K562 (cell line): Measurements from ENCODE around the gene MYCBP2. TPM values are rescaled to one million over a fixed set of nuclear protein-coding genes. Genes with fewer than 3 reads are reported as not detected.

Experiments used
- ATAC-seq: fragments of 200-7000 bp; cut with Tn5 transposase; 3 replicates; pipeline ENCODE4 v1.9.1; 2020; ENCODE audit warnings: moderate library complexity
- BruUV-seq: library from RNA; stranded (reverse); fragments of 400-500 nt; replicated peaks from 2 replicates; lab custom pipeline; 2021; lab: Mats Ljungman, UMichigan
- CTCF ChIA-PET: fragments of 300-600 bp; formaldehyde crosslinking; extraction: SDS; loops from one replicate; lab custom pipeline; 2021; ENCODE audit warnings: low intra/inter-chr PET ratio; lab: Yijun Ruan, JAX
- POLR2A ChIA-PET: fragments of 300-600, 350-650 bp; sonication (Branson Sonifier 250); formaldehyde crosslinking; extraction: SDS; loops from one replicate; lab custom pipeline; 2021; ENCODE audit warnings: antibody characterized with exemption, inconsistent platforms; lab: Yijun Ruan, JAX
- DNase-seq, 4 experiments: peaks; one replicate each; pipeline versions ENCODE4 v3.0.0 to v3.0.0-alpha.2; 2011 to 2018; ENCODE audit warnings: low spot score in 3 of 4, mixed read lengths in 3 of 4; ENCODE audit errors: extremely low read depth in 1 of 4
- FAIRE-seq: peaks from 2 replicates; lab custom pipeline; 2011; peaks lifted over from hg19 to GRCh38; lab: Jason Lieb, UNC
- H2AFZ ChIP-seq: 2 replicates; pipeline ENCODE4 v1.6.0; 2011; ENCODE audit warnings: low read depth, low read length, control low read depth, inconsistent platforms
- H3K27ac ChIP-seq: fragments of 200-600 bp; 3 replicates; pipeline ENCODE4 v1.8.0; 2011; ENCODE audit warnings: low read depth, mild to moderate bottlenecking, control low read depth, inconsistent platforms, low read length, moderate library complexity, mixed read lengths; ENCODE audit errors: extremely low read depth
- H3K27me3 ChIP-seq, 2 experiments: fragments of 300-600 bp in 1 of 2; 2 replicates in 1 of 2; 3 replicates in 1 of 2; pipeline versions ENCODE4 v1.6.0 to v1.8.0; 2011; ENCODE audit warnings: inconsistent platforms in 2 of 2, low read length in 2 of 2, mild to moderate bottlenecking in 1 of 2, mixed read lengths in 1 of 2, moderate library complexity in 1 of 2; ENCODE audit not compliant: control insufficient read depth in 2 of 2, insufficient read depth in 2 of 2
- H3K36me3 ChIP-seq: fragments of 300-600 bp; 3 replicates; pipeline ENCODE4 v1.8.0; 2011; ENCODE audit warnings: mild to moderate bottlenecking, low read length, inconsistent platforms; ENCODE audit not compliant: control insufficient read depth, insufficient read depth
- H3K4me1 ChIP-seq, 2 experiments: fragments of 200-600 bp in 1 of 2; replicated peaks in 1 of 2; 2 replicates in 1 of 2; 3 replicates in 1 of 2; pipeline versions ENCODE4 v1.5.1 to v1.8.0; 2011; ENCODE audit warnings: inconsistent platforms in 2 of 2, low read length in 2 of 2, mild to moderate bottlenecking in 1 of 2, mixed read lengths in 1 of 2, moderate library complexity in 1 of 2; ENCODE audit not compliant: control insufficient read depth in 2 of 2, insufficient read depth in 2 of 2
- H3K4me2 ChIP-seq: 2 replicates; pipeline ENCODE4 v1.6.1; 2011; ENCODE audit warnings: low read length, control low read depth, inconsistent platforms, mixed read lengths; ENCODE audit not compliant: insufficient read depth
- H3K4me3 ChIP-seq: fragments of 200-600 bp; sonication (generic), shearing (Covaris generic); 2 replicates; pipeline ENCODE4 v1.5.1; 2016; ENCODE audit warnings: control low read depth, inconsistent platforms
- H3K79me2 ChIP-seq: fragments of 200-600 bp; 3 replicates; pipeline ENCODE4 v1.8.0; 2011; ENCODE audit warnings: low read length, inconsistent platforms; ENCODE audit not compliant: control insufficient read depth, insufficient read depth
- H3K9ac ChIP-seq, 2 experiments: 2 replicates each; pipeline versions ENCODE4 v1.6.0 to v1.6.1; 2011; ENCODE audit warnings: low read depth in 2 of 2, low read length in 2 of 2, control low read depth in 1 of 2, inconsistent platforms in 1 of 2, mild to moderate bottlenecking in 1 of 2, mixed read lengths in 1 of 2; ENCODE audit not compliant: insufficient read depth in 1 of 2
- H3K9me1 ChIP-seq: one replicate; pipeline ENCODE4 v1.6.0; 2011; ENCODE audit warnings: inconsistent platforms, mild to moderate bottlenecking, low read length, moderate library complexity; ENCODE audit not compliant: control insufficient read depth, insufficient read depth
- H3K9me3 ChIP-seq: replicated peaks from 2 replicates; pipeline ENCODE4 v1.5.1; 2011; ENCODE audit warnings: low read depth, low read length, inconsistent platforms; ENCODE audit not compliant: control insufficient read depth, insufficient read depth
- H4K20me1 ChIP-seq: replicated peaks from 2 replicates; pipeline ENCODE4 v1.6.1; 2011; ENCODE audit warnings: low read length, inconsistent platforms, mixed read lengths; ENCODE audit not compliant: control insufficient read depth, insufficient read depth
- BCL6 ChIP-seq: fragments of 250-450 bp; sonication (Bioruptor Pico); IDR thresholded peaks from 2 replicates; pipeline ENCODE4 v1.4.0; 2020
- CAMTA2 ChIP-seq: fragments of 250-450 bp; sonication (Bioruptor Pico); conservative IDR thresholded peaks from 2 replicates; pipeline ENCODE4 v1.5.1; 2022
- CREB1 ChIP-seq, 2 experiments: sonication (generic) in 1 of 2; formaldehyde crosslinking in 1 of 2; IDR thresholded peaks; 2 replicates each; pipeline versions ENCODE4 v1.6.1 to v1.8.0; 2012 to 2022; ENCODE audit warnings: inconsistent platforms in 1 of 2, mild to moderate bottlenecking in 1 of 2, missing genetic modification reagents in 1 of 2, moderate library complexity in 1 of 2
- CSDE1 ChIP-seq, 2 experiments: fragments of 450-650 bp; IDR thresholded peaks; 2 replicates each; pipeline ENCODE4 v1.6.1; 2016; ENCODE audit warnings: mild to moderate bottlenecking in 1 of 2
- NONO ChIP-seq, 2 experiments: fragments of 200-400 bp in 1 of 2; fragments of 450-650 bp in 1 of 2; formaldehyde crosslinking in 1 of 2; IDR thresholded peaks; 2 replicates each; pipeline ENCODE4 v1.6.1; 2017; ENCODE audit warnings: low read depth in 2 of 2, mild to moderate bottlenecking in 2 of 2, moderate library complexity in 2 of 2, low read length in 1 of 2
- NR2F6 ChIP-seq: fragments of 450-650 bp; formaldehyde crosslinking; IDR thresholded peaks from 2 replicates; pipeline ENCODE4 v1.4.0; 2020; ENCODE audit warnings: mild to moderate bottlenecking
- SRSF1 ChIP-seq: fragments of 200-400 bp; formaldehyde crosslinking; IDR thresholded peaks from 2 replicates; pipeline ENCODE4 v1.6.1; 2017; ENCODE audit warnings: mild to moderate bottlenecking, low read depth, low read length, moderate library complexity
- TCFL5 ChIP-seq: fragments of 250-450 bp; sonication (Bioruptor Pico); conservative IDR thresholded peaks from 2 replicates; pipeline ENCODE4 v1.6.1; 2021; ENCODE audit warnings: mild to moderate bottlenecking, moderate library complexity, matching md5 sums
- THRAP3 ChIP-seq: fragments of 450-650 bp; IDR thresholded peaks from 2 replicates; pipeline ENCODE4 v1.6.1; 2016; ENCODE audit warnings: mild to moderate bottlenecking, inconsistent platforms, borderline replicate concordance
- ZFPM2 ChIP-seq: fragments of 250-450 bp; sonication (Bioruptor Pico); IDR thresholded peaks from 2 replicates; pipeline ENCODE4 v1.5.1; 2022; ENCODE audit warnings: mild to moderate bottlenecking
- ZNF77 ChIP-seq: fragments of 250-450 bp; sonication (Bioruptor Pico); IDR thresholded peaks from 2 replicates; pipeline ENCODE4 v1.5.0; 2020
- WGBS: fragments of 100-300 bp; shearing (Covaris generic); methylation state at CpG from one replicate; pipeline ENCODE4 v1.1.6; 2016; ENCODE audit warnings: low coverage, mixed read lengths; ENCODE audit not compliant: insufficient coverage; ENCODE audit errors: missing lambda C conversion rate; 5-methylcytosine and 5-hydroxymethylcytosine counted together
- in situ Hi-C: fragments of 300-500 bp; cut with MboI; formaldehyde crosslinking; loops from 4 replicates; pipeline ENCODE4 v1.15.0; 2018; ENCODE audit warnings: inconsistent platforms, mixed read lengths
- intact Hi-C: fragments of 100-400 bp; cut with micrococcal nuclease; formaldehyde crosslinking; loops from 2 replicates; pipeline ENCODE4 v1.14.2; 2022
- polyA plus RNA-seq, 8 experiments: library from polyadenylated mRNA; depleted of rRNA in 4 of 8; stranded (reverse) in 5 of 8; unstranded in 3 of 8; fragments of >200 nt; fragmentation: Nextera tagmentation in 2 of 8; fragmentation: Illumina TruSeq in 1 of 8; extraction: Ambion mirVana in 2 of 8; extraction: Trizol in 1 of 8; gene quantifications; 2 replicates each; pipeline versions ENCODE4 v1.2.1 to v1.2.3, GENCODE V29; 2011 to 2014; ENCODE audit warnings: inconsistent platforms in 1 of 8, missing spikeins in 1 of 8
- total RNA-seq, 7 experiments: library from RNA; depleted of rRNA in 6 of 7; stranded (reverse); fragments of >200 nt in 6 of 7; fragmentation: Illumina TruSeq in 2 of 7; extraction: Trizol in 2 of 7; gene quantifications; 2 replicates each; pipeline versions ENCODE4 v1.2.1 to v1.2.3, GENCODE V29; 2011 to 2021; ENCODE audit warnings: low replicate concordance in 1 of 7
- TF ChIP-seq, protein P1 (sequence below): sonication (generic); formaldehyde crosslinking; IDR thresholded peaks from 2 replicates; pipeline ENCODE4 v1.8.1; 2023; ENCODE audit warnings: mild to moderate bottlenecking, missing genetic modification reagents
- TF ChIP-seq, protein P2 (sequence below): fragments of 250-450 bp; sonication (Bioruptor Pico); IDR thresholded peaks from 2 replicates; pipeline ENCODE4 v1.5.0; 2020; ENCODE audit warnings: mild to moderate bottlenecking, borderline replicate concordance

The MYCBP2 gene
- total and polyA plus RNA-seq, 9 of the 15 experiments (the other 6 are each of a cell fraction or from before 2014, with no cell fraction given) = 13.2 to 47.2 (median 28.9) TPM

DNA sequence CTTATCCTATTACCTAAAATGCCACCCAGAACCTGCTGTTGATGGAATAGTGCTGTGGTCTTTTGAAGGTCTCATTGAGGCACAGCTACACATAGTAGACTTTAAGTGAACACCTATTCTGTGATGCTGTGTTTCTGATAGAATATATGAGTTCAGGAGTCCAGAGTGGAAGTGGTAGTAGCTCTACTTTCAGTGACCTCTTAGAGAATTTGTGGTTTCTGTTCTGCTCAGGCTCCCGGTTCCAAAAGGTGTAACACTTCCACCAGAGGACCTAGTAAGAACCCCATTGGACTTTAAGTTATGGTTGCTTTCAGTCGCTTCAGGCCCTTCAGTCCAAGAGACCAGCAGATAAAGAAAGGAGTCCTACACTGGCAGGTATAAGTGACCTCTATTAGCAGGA is 11.4 kb upstream of the MYCBP2 start:
- WGBS = 0% methylated on average over 2 of the region's 2 CpGs
- no peak overlapping the region for H3K9ac ChIP-seq
- no peaks in the 10 kb centered on the region for H4K20me1 ChIP-seq
- in situ Hi-C loops (no loop called here), intact Hi-C loops (no loop called here)
- H3K79me2 ChIP-seq = no peaks in the 10 kb centered on the region
- no peak overlapping the region for H3K4me2 ChIP-seq
- H2AFZ ChIP-seq = no peak overlapping the region
- ChIA-PET POLR2A (no interaction called here), CTCF (no interaction called here)
- H3K4me3 ChIP-seq = no peak overlapping the region
- BruUV-seq = no TSS peak
- FAIRE-seq (no peak), DNase-seq (no peak), ATAC-seq (no peak)
- no peak for TF ChIP-seq BCL6
- no peak for TF ChIP-seq ZNF77
- no peak overlapping the region for H3K27ac ChIP-seq
- H3K9me1 ChIP-seq = no peaks in the 10 kb centered on the region
- H3K9me3 ChIP-seq = no peaks in the 10 kb centered on the region
- H3K4me1 ChIP-seq = no peaks in the 10 kb centered on the region
- H3K27me3 ChIP-seq = peaks cover 0 to 4% of the 10 kb centered on the region in 2 experiments; a peak in 2 of 5 replicates
- no peaks in the 10 kb centered on the region for H3K36me3 ChIP-seq

DNA sequence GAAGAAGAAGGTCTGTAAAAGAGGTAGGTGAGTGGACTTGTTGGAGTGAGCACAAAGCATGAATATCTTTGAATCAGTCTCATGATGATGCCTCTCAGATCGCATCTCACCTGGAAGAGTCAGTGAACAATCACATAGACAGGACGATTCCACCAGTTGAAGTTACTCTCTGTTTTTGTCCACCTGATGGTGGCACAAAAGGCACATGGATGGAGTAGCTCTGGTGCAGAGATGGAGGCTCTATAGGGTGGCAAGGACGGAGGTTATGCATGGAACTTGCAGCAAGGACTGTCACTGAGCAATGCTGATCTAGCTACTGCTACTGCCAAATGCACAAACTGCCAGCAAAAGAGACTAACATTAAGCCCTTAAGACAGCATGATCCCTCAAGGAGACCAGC is 10.3 kb upstream of the MYCBP2 start:
- H2AFZ ChIP-seq = no peak overlapping the region
- intact Hi-C loops = no loop called here
- no peaks in the 10 kb centered on the region for H3K36me3 ChIP-seq
- H3K4me2 ChIP-seq = no peak overlapping the region
- H3K27me3 ChIP-seq = peaks cover 0 to 4% of the 10 kb centered on the region in 2 experiments; a peak in 2 of 5 replicates
- no TSS peak for BruUV-seq
- H3K4me3 ChIP-seq = no peak overlapping the region
- CTCF ChIA-PET = no interaction called here
- H3K9me3 ChIP-seq = no peaks in the 10 kb centered on the region
- DNase-seq (no peak), FAIRE-seq (no peak), ATAC-seq (no peak)
- WGBS = 0% methylated on average over 3 of the region's 3 CpGs
- POLR2A ChIA-PET = no interaction called here
- no peak overlapping the region for H3K27ac ChIP-seq
- no peak overlapping the region for H3K9ac ChIP-seq
- no peaks in the 10 kb centered on the region for H3K79me2 ChIP-seq
- in situ Hi-C loops = no loop called here
- no peaks in the 10 kb centered on the region for H3K9me1 ChIP-seq
- no peaks in the 10 kb centered on the region for H3K4me1 ChIP-seq
- H4K20me1 ChIP-seq = no peaks in the 10 kb centered on the region
- TF ChIP-seq CREB1 (IDR thresholded peaks at IDR 0.05) (no peak), CREB1 (CRISPR knock-in tag; IDR thresholded peaks at IDR 0.05) (no peak), THRAP3 (no peak), NONO (IDR thresholded peaks at IDR 0.05; ENCODE audit: low read depth in 2 of 2, low read length in 1 of 2) (no peak), CSDE1 (IDR thresholded peaks at IDR 0.05) (no peak), NR2F6 (CRISPR knock-in tag) (no peak), TCFL5 (CRISPR knock-in tag) (no peak), ZFPM2 (no peak), SRSF1 (no peak), CAMTA2 (CRISPR knock-in tag) (no peak)
- TF ChIP-seq, protein P1, sequence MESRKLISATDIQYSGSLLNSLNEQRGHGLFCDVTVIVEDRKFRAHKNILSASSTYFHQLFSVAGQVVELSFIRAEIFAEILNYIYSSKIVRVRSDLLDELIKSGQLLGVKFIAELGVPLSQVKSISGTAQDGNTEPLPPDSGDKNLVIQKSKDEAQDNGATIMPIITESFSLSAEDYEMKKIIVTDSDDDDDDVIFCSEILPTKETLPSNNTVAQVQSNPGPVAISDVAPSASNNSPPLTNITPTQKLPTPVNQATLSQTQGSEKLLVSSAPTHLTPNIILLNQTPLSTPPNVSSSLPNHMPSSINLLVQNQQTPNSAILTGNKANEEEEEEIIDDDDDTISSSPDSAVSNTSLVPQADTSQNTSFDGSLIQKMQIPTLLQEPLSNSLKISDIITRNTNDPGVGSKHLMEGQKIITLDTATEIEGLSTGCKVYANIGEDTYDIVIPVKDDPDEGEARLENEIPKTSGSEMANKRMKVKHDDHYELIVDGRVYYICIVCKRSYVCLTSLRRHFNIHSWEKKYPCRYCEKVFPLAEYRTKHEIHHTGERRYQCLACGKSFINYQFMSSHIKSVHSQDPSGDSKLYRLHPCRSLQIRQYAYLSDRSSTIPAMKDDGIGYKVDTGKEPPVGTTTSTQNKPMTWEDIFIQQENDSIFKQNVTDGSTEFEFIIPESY (CRISPR knock-in tag) = no peak
- TF ChIP-seq, protein P2, sequence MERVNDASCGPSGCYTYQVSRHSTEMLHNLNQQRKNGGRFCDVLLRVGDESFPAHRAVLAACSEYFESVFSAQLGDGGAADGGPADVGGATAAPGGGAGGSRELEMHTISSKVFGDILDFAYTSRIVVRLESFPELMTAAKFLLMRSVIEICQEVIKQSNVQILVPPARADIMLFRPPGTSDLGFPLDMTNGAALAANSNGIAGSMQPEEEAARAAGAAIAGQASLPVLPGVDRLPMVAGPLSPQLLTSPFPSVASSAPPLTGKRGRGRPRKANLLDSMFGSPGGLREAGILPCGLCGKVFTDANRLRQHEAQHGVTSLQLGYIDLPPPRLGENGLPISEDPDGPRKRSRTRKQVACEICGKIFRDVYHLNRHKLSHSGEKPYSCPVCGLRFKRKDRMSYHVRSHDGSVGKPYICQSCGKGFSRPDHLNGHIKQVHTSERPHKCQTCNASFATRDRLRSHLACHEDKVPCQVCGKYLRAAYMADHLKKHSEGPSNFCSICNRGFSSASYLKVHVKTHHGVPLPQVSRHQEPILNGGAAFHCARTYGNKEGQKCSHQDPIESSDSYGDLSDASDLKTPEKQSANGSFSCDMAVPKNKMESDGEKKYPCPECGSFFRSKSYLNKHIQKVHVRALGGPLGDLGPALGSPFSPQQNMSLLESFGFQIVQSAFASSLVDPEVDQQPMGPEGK (CRISPR knock-in tag) = no peak
